ENCODE data around the gene TMEM272.

- TF ChIP-seq CTCF (IDR thresholded peaks at IDR 0.05; ENCODE audit: borderline replicate concordance, extremely low read depth, low read length, poor library complexity, severe bottlenecking) (no peak), EZH2 (IDR thresholded peaks at IDR 0.05; ENCODE audit: borderline replicate concordance, low read depth, low read length, severe bottlenecking) (no peak)
Measured at GRCh38 chr13:51823863-51824262, 21.1 kb downstream of the TMEM272 start.
